Thyroid gland (tissue), 4 donors: ENCODE results near the gene GALNTL6.

Experiments used
- CTCF ChIP-seq, 6 experiments: fragments of 200-600 bp in 3 of 6; fragments of 450-650 bp in 3 of 6; sonication (generic) in 3 of 6; IDR thresholded peaks; one replicate each; pipeline ENCODE4 v1.5.1; 2016 to 2019; ENCODE audit warnings: antibody characterized with exemption in 6 of 6, mild to moderate bottlenecking in 2 of 6, inconsistent platforms in 1 of 6, moderate library complexity in 1 of 6
- POLR2A ChIP-seq, 2 donors: fragments of 450-650 bp; IDR thresholded peaks; one replicate each; pipeline ENCODE4 v1.6.1; 2017; ENCODE audit warnings: antibody characterized with exemption in 2 of 2, mild to moderate bottlenecking in 2 of 2, moderate library complexity in 1 of 2

- no peak for TF ChIP-seq CTCF (IDR thresholded peaks at IDR 0.05)
- TF ChIP-seq POLR2A (IDR thresholded peaks at IDR 0.05): no peak
Measured at GRCh38 chr4:173019664-173020063, 1206.5 kb downstream of the GALNTL6 start.
